ENCODE data around the gene BRAT1. TPM values are rescaled to one million over a fixed set of nuclear protein-coding genes. Genes with fewer than 3 reads are reported as not detected.

The BRAT1 gene
- total and polyA plus RNA-seq, 2 experiments from 2014 or later = 32.5 to 76.8 TPM

DNA sequence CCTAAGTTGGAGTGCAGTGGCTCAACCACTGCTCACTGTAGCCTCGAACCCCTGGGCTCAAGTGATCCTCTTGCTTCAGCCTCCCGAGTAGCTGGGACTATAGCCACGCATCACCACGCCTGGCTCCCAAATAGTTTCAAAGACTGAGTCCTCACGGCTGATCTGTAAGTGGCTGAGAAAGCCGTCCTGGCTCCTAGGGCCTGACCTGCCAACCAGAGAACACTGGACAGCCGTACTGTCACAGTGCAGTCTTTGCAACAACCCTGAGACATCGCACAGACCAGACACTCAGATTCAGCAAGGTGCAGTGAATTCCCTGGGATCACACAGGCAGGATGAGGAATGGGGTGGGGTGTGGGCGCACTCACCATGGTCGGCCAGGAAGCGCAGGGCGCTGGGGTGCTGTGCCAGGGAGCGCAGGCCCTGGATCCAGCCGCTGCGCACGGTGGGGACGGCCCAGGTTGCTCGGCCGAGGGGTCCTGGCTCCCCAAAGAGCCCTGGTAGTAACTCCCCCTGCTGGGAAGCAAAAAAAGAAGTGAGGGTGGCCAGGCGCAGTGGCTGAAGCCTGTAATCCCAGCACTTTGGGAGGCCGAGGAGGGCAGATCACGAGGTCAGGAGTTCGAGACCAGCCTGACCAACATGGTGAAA, 10.7 kb downstream of the BRAT1 start:
- H2AFZ ChIP-seq = no peak overlapping the region
- peaks cover 5% of the 10 kb centered on the region; the same call in 1 of the 2 replicates for H3K36me3 ChIP-seq (ENCODE audit: insufficient read depth)
- no peaks in the 10 kb centered on the region for H3K27me3 ChIP-seq (ENCODE audit: insufficient read depth)
- H3K27ac Mint-ChIP-seq = peak overlapping the region; percentile 62; the same call in 1 of the 2 replicates
- H4K20me1 ChIP-seq (replicated peaks; ENCODE audit: insufficient read depth) = peaks cover 3% of the 10 kb centered on the region; the same call in 1 of the 2 replicates
- H3K79me2 ChIP-seq (replicated peaks; ENCODE audit: insufficient read depth) = peaks cover 5% of the 10 kb centered on the region; the same call in 1 of the 2 replicates
- TF ChIP-seq, protein P1, sequence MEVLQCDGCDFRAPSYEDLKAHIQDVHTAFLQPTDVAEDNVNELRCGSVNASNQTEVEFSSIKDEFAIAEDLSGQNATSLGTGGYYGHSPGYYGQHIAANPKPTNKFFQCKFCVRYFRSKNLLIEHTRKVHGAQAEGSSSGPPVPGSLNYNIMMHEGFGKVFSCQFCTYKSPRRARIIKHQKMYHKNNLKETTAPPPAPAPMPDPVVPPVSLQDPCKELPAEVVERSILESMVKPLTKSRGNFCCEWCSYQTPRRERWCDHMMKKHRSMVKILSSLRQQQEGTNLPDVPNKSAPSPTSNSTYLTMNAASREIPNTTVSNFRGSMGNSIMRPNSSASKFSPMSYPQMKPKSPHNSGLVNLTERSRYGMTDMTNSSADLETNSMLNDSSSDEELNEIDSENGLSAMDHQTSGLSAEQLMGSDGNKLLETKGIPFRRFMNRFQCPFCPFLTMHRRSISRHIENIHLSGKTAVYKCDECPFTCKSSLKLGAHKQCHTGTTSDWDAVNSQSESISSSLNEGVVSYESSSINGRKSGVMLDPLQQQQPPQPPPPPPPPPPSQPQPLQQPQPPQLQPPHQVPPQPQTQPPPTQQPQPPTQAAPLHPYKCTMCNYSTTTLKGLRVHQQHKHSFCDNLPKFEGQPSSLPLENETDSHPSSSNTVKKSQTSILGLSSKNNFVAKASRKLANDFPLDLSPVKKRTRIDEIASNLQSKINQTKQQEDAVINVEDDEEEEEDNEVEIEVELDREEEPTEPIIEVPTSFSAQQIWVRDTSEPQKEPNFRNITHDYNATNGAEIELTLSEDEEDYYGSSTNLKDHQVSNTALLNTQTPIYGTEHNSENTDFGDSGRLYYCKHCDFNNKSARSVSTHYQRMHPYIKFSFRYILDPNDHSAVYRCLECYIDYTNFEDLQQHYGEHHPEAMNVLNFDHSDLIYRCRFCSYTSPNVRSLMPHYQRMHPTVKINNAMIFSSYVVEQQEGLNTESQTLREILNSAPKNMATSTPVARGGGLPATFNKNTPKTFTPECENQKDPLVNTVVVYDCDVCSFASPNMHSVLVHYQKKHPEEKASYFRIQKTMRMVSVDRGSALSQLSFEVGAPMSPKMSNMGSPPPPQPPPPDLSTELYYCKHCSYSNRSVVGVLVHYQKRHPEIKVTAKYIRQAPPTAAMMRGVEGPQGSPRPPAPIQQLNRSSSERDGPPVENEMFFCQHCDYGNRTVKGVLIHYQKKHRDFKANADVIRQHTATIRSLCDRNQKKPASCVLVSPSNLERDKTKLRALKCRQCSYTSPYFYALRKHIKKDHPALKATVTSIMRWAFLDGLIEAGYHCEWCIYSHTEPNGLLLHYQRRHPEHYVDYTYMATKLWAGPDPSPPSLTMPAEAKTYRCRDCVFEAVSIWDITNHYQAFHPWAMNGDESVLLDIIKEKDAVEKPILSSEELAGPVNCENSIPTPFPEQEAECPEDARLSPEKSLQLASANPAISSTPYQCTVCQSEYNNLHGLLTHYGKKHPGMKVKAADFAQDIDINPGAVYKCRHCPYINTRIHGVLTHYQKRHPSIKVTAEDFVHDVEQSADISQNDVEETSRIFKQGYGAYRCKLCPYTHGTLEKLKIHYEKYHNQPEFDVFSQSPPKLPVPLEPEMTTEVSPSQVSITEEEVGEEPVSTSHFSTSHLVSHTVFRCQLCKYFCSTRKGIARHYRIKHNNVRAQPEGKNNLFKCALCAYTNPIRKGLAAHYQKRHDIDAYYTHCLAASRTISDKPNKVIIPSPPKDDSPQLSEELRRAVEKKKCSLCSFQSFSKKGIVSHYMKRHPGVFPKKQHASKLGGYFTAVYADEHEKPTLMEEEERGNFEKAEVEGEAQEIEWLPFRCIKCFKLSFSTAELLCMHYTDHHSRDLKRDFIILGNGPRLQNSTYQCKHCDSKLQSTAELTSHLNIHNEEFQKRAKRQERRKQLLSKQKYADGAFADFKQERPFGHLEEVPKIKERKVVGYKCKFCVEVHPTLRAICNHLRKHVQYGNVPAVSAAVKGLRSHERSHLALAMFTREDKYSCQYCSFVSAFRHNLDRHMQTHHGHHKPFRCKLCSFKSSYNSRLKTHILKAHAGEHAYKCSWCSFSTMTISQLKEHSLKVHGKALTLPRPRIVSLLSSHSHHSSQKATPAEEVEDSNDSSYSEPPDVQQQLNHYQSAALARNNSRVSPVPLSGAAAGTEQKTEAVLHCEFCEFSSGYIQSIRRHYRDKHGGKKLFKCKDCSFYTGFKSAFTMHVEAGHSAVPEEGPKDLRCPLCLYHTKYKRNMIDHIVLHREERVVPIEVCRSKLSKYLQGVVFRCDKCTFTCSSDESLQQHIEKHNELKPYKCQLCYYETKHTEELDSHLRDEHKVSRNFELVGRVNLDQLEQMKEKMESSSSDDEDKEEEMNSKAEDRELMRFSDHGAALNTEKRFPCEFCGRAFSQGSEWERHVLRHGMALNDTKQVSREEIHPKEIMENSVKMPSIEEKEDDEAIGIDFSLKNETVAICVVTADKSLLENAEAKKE (CRISPR knock-in tag; IDR thresholded peaks at IDR 0.05) = no peak
- TF ChIP-seq POLR2AphosphoS5 (IDR thresholded peaks at IDR 0.05; ENCODE audit: low read depth) (no peak), ZNF114 (CRISPR knock-in tag; IDR thresholded peaks at IDR 0.05) (no peak), ZNF331 (CRISPR knock-in tag; IDR thresholded peaks at IDR 0.05; ENCODE audit: low read depth) (no peak), STAT1 (IDR thresholded peaks at IDR 0.05; ENCODE audit: unreplicated experiment) (no peak)
- TF ChIP-seq, protein P2, sequence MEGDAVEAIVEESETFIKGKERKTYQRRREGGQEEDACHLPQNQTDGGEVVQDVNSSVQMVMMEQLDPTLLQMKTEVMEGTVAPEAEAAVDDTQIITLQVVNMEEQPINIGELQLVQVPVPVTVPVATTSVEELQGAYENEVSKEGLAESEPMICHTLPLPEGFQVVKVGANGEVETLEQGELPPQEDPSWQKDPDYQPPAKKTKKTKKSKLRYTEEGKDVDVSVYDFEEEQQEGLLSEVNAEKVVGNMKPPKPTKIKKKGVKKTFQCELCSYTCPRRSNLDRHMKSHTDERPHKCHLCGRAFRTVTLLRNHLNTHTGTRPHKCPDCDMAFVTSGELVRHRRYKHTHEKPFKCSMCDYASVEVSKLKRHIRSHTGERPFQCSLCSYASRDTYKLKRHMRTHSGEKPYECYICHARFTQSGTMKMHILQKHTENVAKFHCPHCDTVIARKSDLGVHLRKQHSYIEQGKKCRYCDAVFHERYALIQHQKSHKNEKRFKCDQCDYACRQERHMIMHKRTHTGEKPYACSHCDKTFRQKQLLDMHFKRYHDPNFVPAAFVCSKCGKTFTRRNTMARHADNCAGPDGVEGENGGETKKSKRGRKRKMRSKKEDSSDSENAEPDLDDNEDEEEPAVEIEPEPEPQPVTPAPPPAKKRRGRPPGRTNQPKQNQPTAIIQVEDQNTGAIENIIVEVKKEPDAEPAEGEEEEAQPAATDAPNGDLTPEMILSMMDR (conservative IDR thresholded peaks at IDR 0.05; ENCODE audit: low read depth in 2 of 2) = peak in 1 of 2 experiments; percentile 21; a peak in 1 of 4 replicates
- ATAC-seq = no peak
- no peak overlapping the region for H3K27ac ChIP-seq (ENCODE audit: low read depth)
- H3K4me2 ChIP-seq = no peak overlapping the region
- no peaks in the 10 kb centered on the region for H3K4me1 Mint-ChIP-seq
- 0 out of 2 replicates have a peak, but pooled peaks cover 8% of the 10 kb centered on the region for H3F3A ChIP-seq (replicated peaks; ENCODE audit: low read depth)
- no peak for DNase-seq (ENCODE audit: low spot score)
- H3K4me3 ChIP-seq = no peak overlapping the region
- no peaks in the 10 kb centered on the region for H3K9me3 Mint-ChIP-seq
- H3K9me2 ChIP-seq (ENCODE audit: insufficient read depth) = no peaks in the 10 kb centered on the region
- H3K4me3 Mint-ChIP-seq = no peak overlapping the region
- no peaks in the 10 kb centered on the region for H3K4me1 ChIP-seq (ENCODE audit: insufficient read depth)
- peaks cover 45% of the 10 kb centered on the region for H3K36me3 Mint-ChIP-seq (ENCODE audit: low read depth)
- peaks cover 2% of the 10 kb centered on the region for H3K27me3 Mint-ChIP-seq (ENCODE audit: insufficient read depth, low read depth, poor library complexity)
